GM12878 (cell line): ENCODE measurements around the gene HS6ST3. TPM values are rescaled to one million over a fixed set of nuclear protein-coding genes. Genes with fewer than 3 reads are reported as not detected.

ENCODE experiments used
- ATAC-seq: fragments of 200-7000 bp; cut with Tn5 transposase; 3 replicates; pipeline ENCODE4 v1.9.1; 2020; ENCODE audit warnings: mild to moderate bottlenecking, moderate library complexity
- BruUV-seq: library from RNA; stranded (reverse); fragments of 400-500 nt; replicated peaks from 2 replicates; lab custom pipeline; 2021; lab: Mats Ljungman, UMichigan
- CTCF ChIA-PET: fragments of 300-600 bp; sonication (Branson Sonifier 250); formaldehyde crosslinking; extraction: SDS; loops from one replicate; lab custom pipeline; 2021; ENCODE audit warnings: inconsistent platforms; lab: Yijun Ruan, JAX
- POLR2A ChIA-PET: fragments of 350-600 bp; formaldehyde crosslinking; extraction: SDS; loops from one replicate; lab custom pipeline; 2021; ENCODE audit warnings: inconsistent platforms; lab: Charles Lee
- RAD21 ChIA-PET: fragments of 300-600 bp; sonication (Branson Sonifier 250); formaldehyde crosslinking; loops from one replicate; lab custom pipeline; 2023; ENCODE audit warnings: antibody characterized with exemption; ENCODE audit not compliant: unreplicated experiment; lab: Charles Lee
- SMC1A ChIA-PET: fragments of 300-600 bp; sonication (Branson Sonifier 250); formaldehyde crosslinking; loops from one replicate; lab custom pipeline; 2023; ENCODE audit not compliant: unreplicated experiment, uncharacterized antibody; lab: Charles Lee
- DNase-seq: peaks from one replicate; pipeline ENCODE4 v3.0.0-alpha.2; 2011; ENCODE audit warnings: low read depth, low spot score
- FAIRE-seq: peaks from 3 replicates; lab custom pipeline; 2011; peaks lifted over from hg19 to GRCh38; lab: Jason Lieb, UNC
- H2AFZ ChIP-seq: 2 replicates; pipeline ENCODE4 v1.6.0; 2011; ENCODE audit warnings: low read depth, low read length, control low read depth; ENCODE audit not compliant: control insufficient read depth
- H3K27ac ChIP-seq: 2 replicates; pipeline ENCODE4 v1.5.1; 2011; ENCODE audit warnings: control low read depth; ENCODE audit not compliant: control insufficient read depth, insufficient read depth
- H3K27me3 ChIP-seq, 2 experiments: replicated peaks in 1 of 2; 2 replicates each; pipeline versions ENCODE4 v1.6.0 to v1.6.1; 2011; ENCODE audit warnings: low read length in 1 of 2; ENCODE audit not compliant: control insufficient read depth in 2 of 2, insufficient read depth in 2 of 2
- H3K36me3 ChIP-seq, 2 experiments: 2 replicates each; pipeline ENCODE4 v1.5.1; 2011; ENCODE audit warnings: low read length in 1 of 2; ENCODE audit not compliant: control insufficient read depth in 2 of 2, insufficient read depth in 2 of 2
- H3K4me1 ChIP-seq: 2 replicates; pipeline ENCODE4 v1.6.1; 2011; ENCODE audit warnings: mild to moderate bottlenecking, low read length, moderate library complexity, mixed read lengths; ENCODE audit not compliant: control insufficient read depth, insufficient read depth
- H3K4me2 ChIP-seq: 2 replicates; pipeline ENCODE4 v1.6.0; 2011; ENCODE audit warnings: control low read depth; ENCODE audit not compliant: control insufficient read depth, insufficient read depth
- H3K4me3 ChIP-seq: fragments of 200-600 bp; sonication (generic); 2 replicates; pipeline ENCODE4 v1.5.1; 2016
- H3K79me2 ChIP-seq: 2 replicates; pipeline ENCODE4 v1.6.0; 2011; ENCODE audit warnings: low read length; ENCODE audit not compliant: control insufficient read depth, insufficient read depth
- H3K9ac ChIP-seq: 2 replicates; pipeline ENCODE4 v1.8.0; 2011; ENCODE audit warnings: low read length, control low read depth, mixed read lengths; ENCODE audit not compliant: control insufficient read depth, insufficient read depth
- H3K9me3 ChIP-seq: replicated peaks from 3 replicates; pipeline ENCODE4 v1.5.1; 2011; ENCODE audit warnings: mild to moderate bottlenecking, low read length; ENCODE audit not compliant: control insufficient read depth, insufficient read depth
- H4K20me1 ChIP-seq: 2 replicates; pipeline ENCODE4 v1.6.0; 2011; ENCODE audit not compliant: control insufficient read depth, insufficient read depth
- ASH2L ChIP-seq: fragments of 300-600, 200-600 bp; sonication (generic); IDR thresholded peaks from 2 replicates; pipeline ENCODE4 v1.6.1; 2017; ENCODE audit warnings: low read depth, mild to moderate bottlenecking, borderline replicate concordance
- BRCA1 ChIP-seq: IDR thresholded peaks from 2 replicates; pipeline ENCODE4 v1.6.1; 2011; ENCODE audit warnings: low read depth, low read length, improper control_type of control experiment
- CHD4 ChIP-seq: fragments of 200-600 bp; sonication (generic); IDR thresholded peaks from 2 replicates; pipeline ENCODE4 v1.6.1; 2016; ENCODE audit warnings: mild to moderate bottlenecking
- CREM ChIP-seq: IDR thresholded peaks from 2 replicates; pipeline ENCODE4 v1.6.1; 2014; ENCODE audit warnings: antibody characterized with exemption, low read depth
- EZH2 ChIP-seq: IDR thresholded peaks from 2 replicates; pipeline ENCODE4 v1.6.1; 2012; ENCODE audit warnings: low read depth, mild to moderate bottlenecking, control low read depth, inconsistent platforms, low read length, borderline replicate concordance; ENCODE audit not compliant: control insufficient read depth
- IRF4 ChIP-seq: IDR thresholded peaks from 2 replicates; pipeline ENCODE4 v1.6.1; 2011; ENCODE audit warnings: low read depth, low read length
- JUNB ChIP-seq: IDR thresholded peaks from 2 replicates; pipeline ENCODE4 v1.6.1; 2016; ENCODE audit warnings: antibody characterized with exemption, mild to moderate bottlenecking
- JUND ChIP-seq: IDR thresholded peaks from 2 replicates; pipeline ENCODE4 v1.6.1; 2012; ENCODE audit warnings: low read depth, mild to moderate bottlenecking, low read length, improper control_type of control experiment, moderate library complexity
- MXI1 ChIP-seq: fragments of 150-350 bp; IDR thresholded peaks from 2 replicates; pipeline ENCODE4 v1.6.1; 2011; ENCODE audit warnings: low read depth, mild to moderate bottlenecking, inconsistent platforms, low read length, improper control_type of control experiment
- NR2C1 ChIP-seq: fragments of 450-650 bp; IDR thresholded peaks from 2 replicates; pipeline ENCODE4 v1.6.1; 2017; ENCODE audit warnings: antibody characterized with exemption, mild to moderate bottlenecking, moderate library complexity
- PAX8 ChIP-seq: fragments of 450-650 bp; IDR thresholded peaks from 2 replicates; pipeline ENCODE4 v1.6.1; 2017; ENCODE audit warnings: mild to moderate bottlenecking, moderate library complexity
- RBBP5 ChIP-seq: fragments of 200-600 bp; sonication (generic); conservative IDR thresholded peaks from 2 replicates; pipeline ENCODE4 v1.6.1; 2016
- SMC3 ChIP-seq: IDR thresholded peaks from 2 replicates; pipeline ENCODE4 v1.6.1; 2011; ENCODE audit warnings: low read length, improper control_type of control experiment, borderline replicate concordance
- TARDBP ChIP-seq: IDR thresholded peaks from 2 replicates; pipeline ENCODE4 v1.6.1; 2016; ENCODE audit warnings: borderline replicate concordance
- TBL1XR1 ChIP-seq: IDR thresholded peaks from 2 replicates; pipeline ENCODE4 v1.6.1; 2012; ENCODE audit warnings: low read depth, low read length, improper control_type of control experiment
- TCF7 ChIP-seq: IDR thresholded peaks from 2 replicates; pipeline ENCODE4 v1.6.1; 2014; ENCODE audit warnings: antibody characterized with exemption, borderline replicate concordance
- ZNF217 ChIP-seq: fragments of 450-650 bp; IDR thresholded peaks from 2 replicates; pipeline ENCODE4 v1.6.1; 2017; ENCODE audit warnings: antibody characterized with exemption, mild to moderate bottlenecking
- ZNF384 ChIP-seq: IDR thresholded peaks from 2 replicates; pipeline ENCODE4 v1.6.1; 2012; ENCODE audit warnings: low read depth, mild to moderate bottlenecking, low read length, improper control_type of control experiment, borderline replicate concordance
- ZZZ3 ChIP-seq: IDR thresholded peaks from 2 replicates; pipeline ENCODE4 v1.6.1; 2011; ENCODE audit warnings: low read depth; ENCODE audit not compliant: control insufficient read depth, insufficient read length
- WGBS: methylation state at CpG from one replicate; pipeline ENCODE4 v1.1.6; 2016; ENCODE audit warnings: low lambda C conversion rate; ENCODE audit not compliant: insufficient replicate concordance, insufficient coverage; ENCODE audit errors: missing lambda C conversion rate; 5-methylcytosine and 5-hydroxymethylcytosine counted together
- in situ Hi-C: fragments of 300-500 bp; cut with MboI; formaldehyde crosslinking; loops from 9 replicates; pipeline ENCODE4 v1.14.3; 2018; ENCODE audit warnings: mixed read lengths
- intact Hi-C: fragments of 100-400 bp; cut with micrococcal nuclease; formaldehyde crosslinking; loops from one replicate; pipeline ENCODE4 v1.14.2; 2022; ENCODE audit not compliant: unreplicated experiment
- polyA plus RNA-seq, 11 experiments: library from polyadenylated mRNA; depleted of rRNA in 4 of 11; unstranded in 6 of 11; stranded (reverse) in 5 of 11; fragments of >200 nt; fragmentation: Nextera tagmentation in 4 of 11; fragmentation: Illumina TruSeq in 1 of 11; extraction: Ambion mirVana in 4 of 11; extraction: Trizol in 1 of 11; gene quantifications; 1 replicate in 1 of 11; 2 replicates in 10 of 11; pipeline versions ENCODE4 v1.2.1 to v1.2.3, GENCODE V29; 2011 to 2016; ENCODE audit warnings: inconsistent platforms in 2 of 11, missing spikeins in 2 of 11, low read depth in 1 of 11
- total RNA-seq, 4 experiments: library from RNA; depleted of rRNA in 3 of 4; stranded (reverse); fragments of >200 nt in 3 of 4; fragmentation: Illumina TruSeq in 1 of 4; extraction: Trizol in 1 of 4; gene quantifications; 2 replicates each; pipeline versions ENCODE4 v1.2.1 to v1.2.3, GENCODE V29; 2013 to 2021
- TF ChIP-seq, protein P1 (sequence below): IDR thresholded peaks from 2 replicates; pipeline ENCODE4 v1.6.1; 2012; ENCODE audit warnings: low read depth, low read length, improper control_type of control experiment
- TF ChIP-seq, protein P2 (sequence below): IDR thresholded peaks from 2 replicates; pipeline ENCODE4 v1.6.1; 2012; ENCODE audit warnings: low read depth, low read length, improper control_type of control experiment
- TF ChIP-seq, protein P3 (sequence below): fragments of 150-350 bp; IDR thresholded peaks from 2 replicates; pipeline ENCODE4 v1.6.1; 2014; ENCODE audit warnings: mild to moderate bottlenecking, low read depth, low read length

The HS6ST3 gene
- total and polyA plus RNA-seq, 10 of the 15 experiments (the other 5 are each of a cell fraction or from before 2014, with no cell fraction given) = under 0.01 to 2.9 TPM; not detected in 8

GRCh38 chr13:96746886-96747285, 657.0 kb downstream of the HS6ST3 start:
- SMC1A ChIA-PET = interaction anchor here (1.6 kb wide), 1 partner anchor 9 kb away, joined by 3 read pairs; no protein-coding TSS in a partner anchor
- CTCF ChIA-PET = no interaction called here

DNA sequence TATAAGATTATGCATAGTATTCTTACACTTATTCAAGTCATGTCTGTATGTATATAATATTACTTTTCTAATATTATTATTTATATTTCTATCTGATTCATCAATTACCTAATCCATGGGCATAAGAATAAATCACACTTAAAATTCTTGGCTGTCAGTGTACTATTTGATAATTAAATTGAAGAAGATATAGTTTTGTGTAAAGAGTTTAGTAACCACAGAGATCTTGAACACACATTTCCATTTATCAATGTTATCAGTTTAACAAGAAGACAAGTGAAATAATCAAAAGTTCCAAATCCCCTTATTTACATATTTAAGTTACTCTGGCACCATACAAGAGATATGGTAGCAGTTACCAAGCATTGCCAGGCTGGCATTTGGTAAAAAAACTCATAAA, 659.9 kb downstream of the HS6ST3 start:
- DNase-seq = no peak
- BruUV-seq = no TSS peak
- SMC1A ChIA-PET = no interaction called here
- Histone ChIP-seq H3K4me3 (no peak overlapping the region), H3K27ac (no peak overlapping the region), H3K9ac (no peak overlapping the region), H3K36me3 (no peaks in the 10 kb centered on the region), H3K4me2 (no peak overlapping the region), H3K9me3 (no peaks in the 10 kb centered on the region), H3K4me1 (no peaks in the 10 kb centered on the region), H3K27me3 (no peaks in the 10 kb centered on the region), H4K20me1 (no peaks in the 10 kb centered on the region), H2AFZ (no peak overlapping the region), H3K79me2 (no peaks in the 10 kb centered on the region)
- no peak for ATAC-seq
- FAIRE-seq = no peak
- CTCF ChIA-PET = no interaction called here
- POLR2A ChIA-PET = no interaction called here
- intact Hi-C loops = no loop called here
- in situ Hi-C loops = no loop called here
- RAD21 ChIA-PET = no interaction called here
- no peak for TF ChIP-seq IRF4
- TF ChIP-seq, protein P1, sequence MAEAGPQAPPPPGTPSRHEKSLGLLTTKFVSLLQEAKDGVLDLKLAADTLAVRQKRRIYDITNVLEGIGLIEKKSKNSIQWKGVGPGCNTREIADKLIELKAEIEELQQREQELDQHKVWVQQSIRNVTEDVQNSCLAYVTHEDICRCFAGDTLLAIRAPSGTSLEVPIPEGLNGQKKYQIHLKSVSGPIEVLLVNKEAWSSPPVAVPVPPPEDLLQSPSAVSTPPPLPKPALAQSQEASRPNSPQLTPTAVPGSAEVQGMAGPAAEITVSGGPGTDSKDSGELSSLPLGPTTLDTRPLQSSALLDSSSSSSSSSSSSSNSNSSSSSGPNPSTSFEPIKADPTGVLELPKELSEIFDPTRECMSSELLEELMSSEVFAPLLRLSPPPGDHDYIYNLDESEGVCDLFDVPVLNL = no peak
- TF ChIP-seq CHD4 = no peak
- TF ChIP-seq TARDBP = no peak
- TF ChIP-seq SMC3 = no peak
- no peak for TF ChIP-seq CREM
- no peak for TF ChIP-seq BRCA1
- TF ChIP-seq, protein P2, sequence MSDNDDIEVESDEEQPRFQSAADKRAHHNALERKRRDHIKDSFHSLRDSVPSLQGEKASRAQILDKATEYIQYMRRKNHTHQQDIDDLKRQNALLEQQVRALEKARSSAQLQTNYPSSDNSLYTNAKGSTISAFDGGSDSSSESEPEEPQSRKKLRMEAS = no peak
- TF ChIP-seq ZNF384 = no peak
- no peak for TF ChIP-seq TCF7
- no peak for TF ChIP-seq JUNB

More at GRCh38 chr13:96746886-96747285, 657.0 kb downstream of the HS6ST3 start:
- H3K36me3 ChIP-seq = no peaks in the 10 kb centered on the region
- H3K9me3 ChIP-seq = no peaks in the 10 kb centered on the region
- no TSS peak for BruUV-seq
- no peaks in the 10 kb centered on the region for H3K79me2 ChIP-seq
- no peak overlapping the region for H3K4me2 ChIP-seq
- intact Hi-C loops = no loop called here
- 25% methylated on average over 1 of the region's 1 CpG for WGBS
- in situ Hi-C loops = no loop called here
- DNase-seq = no peak
- ChIA-PET POLR2A (no interaction called here), RAD21 (no interaction called here)
- no peak for ATAC-seq
- H3K27me3 ChIP-seq = no peaks in the 10 kb centered on the region
- H3K4me3 ChIP-seq = no peak overlapping the region
- no peak overlapping the region for H3K9ac ChIP-seq
- no peaks in the 10 kb centered on the region for H4K20me1 ChIP-seq
- H2AFZ ChIP-seq = no peak overlapping the region
- H3K27ac ChIP-seq = no peak overlapping the region
- TF ChIP-seq JUND (no peak), CHD4 (no peak), RBBP5 (no peak), EZH2 (no peak), ASH2L (no peak), NR2C1 (no peak), ZZZ3 (no peak), ZNF217 (no peak), PAX8 (no peak), MXI1 (no peak), TBL1XR1 (no peak)
- TF ChIP-seq, protein P3, sequence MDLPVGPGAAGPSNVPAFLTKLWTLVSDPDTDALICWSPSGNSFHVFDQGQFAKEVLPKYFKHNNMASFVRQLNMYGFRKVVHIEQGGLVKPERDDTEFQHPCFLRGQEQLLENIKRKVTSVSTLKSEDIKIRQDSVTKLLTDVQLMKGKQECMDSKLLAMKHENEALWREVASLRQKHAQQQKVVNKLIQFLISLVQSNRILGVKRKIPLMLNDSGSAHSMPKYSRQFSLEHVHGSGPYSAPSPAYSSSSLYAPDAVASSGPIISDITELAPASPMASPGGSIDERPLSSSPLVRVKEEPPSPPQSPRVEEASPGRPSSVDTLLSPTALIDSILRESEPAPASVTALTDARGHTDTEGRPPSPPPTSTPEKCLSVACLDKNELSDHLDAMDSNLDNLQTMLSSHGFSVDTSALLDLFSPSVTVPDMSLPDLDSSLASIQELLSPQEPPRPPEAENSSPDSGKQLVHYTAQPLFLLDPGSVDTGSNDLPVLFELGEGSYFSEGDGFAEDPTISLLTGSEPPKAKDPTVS = no peak
- no peak for FAIRE-seq
- H3K4me1 ChIP-seq = no peaks in the 10 kb centered on the region
